Vagina (tissue), 2 donors: ENCODE data around the gene GPATCH11. TPM values are rescaled to one million over a fixed set of nuclear protein-coding genes. Genes with fewer than 3 reads are reported as not detected.
A peak's percentile ranks its signal among the peaks of the same experiment; 100 is the strongest.

Source experiments
- DNase-seq, 2 donors: peaks; one replicate each; pipeline ENCODE4 v3.0.0-alpha.2; 2017; ENCODE audit errors: extremely low spot score in 2 of 2
- H3K27ac ChIP-seq: fragments of 200-600 bp; sonication (generic); one replicate; pipeline ENCODE4 v1.5.1; 2019
- H3K27me3 ChIP-seq: fragments of 200-600 bp; sonication (generic); one replicate; pipeline ENCODE4 v1.5.1; 2019
- H3K36me3 ChIP-seq, 2 donors: fragments of 200-600 bp; sonication (generic); one replicate each; pipeline ENCODE4 v1.5.1; 2017 to 2019
- H3K4me1 ChIP-seq: fragments of 200-600 bp; sonication (generic); one replicate; pipeline ENCODE4 v1.5.1; 2019
- H3K4me3 ChIP-seq, 2 donors: fragments of 200-600 bp; sonication (generic); 1 replicate in 1 of 2; 2 replicates in 1 of 2; pipeline ENCODE4 v1.5.1; 2016 to 2019
- H3K9me3 ChIP-seq: fragments of 200-600 bp; sonication (generic); one replicate; pipeline ENCODE4 v1.5.1; 2019
- CTCF ChIP-seq, 3 experiments: fragments of 450-650 bp in 2 of 3; fragments of 200-600 bp in 1 of 3; sonication (generic) in 1 of 3; IDR thresholded peaks; one replicate each; pipeline ENCODE4 v1.5.1; 2017 to 2019; ENCODE audit warnings: antibody characterized with exemption in 3 of 3, mild to moderate bottlenecking in 2 of 3, moderate library complexity in 2 of 3
- POLR2A ChIP-seq, 2 donors: fragments of 450-650 bp; IDR thresholded peaks; one replicate each; pipeline ENCODE4 v1.6.1; 2017; ENCODE audit warnings: antibody characterized with exemption in 2 of 2, mild to moderate bottlenecking in 2 of 2, moderate library complexity in 2 of 2
- POLR2AphosphoS5 ChIP-seq, 2 donors: sonication (generic); formaldehyde crosslinking; IDR thresholded peaks; one replicate each; pipeline ENCODE4 v1.9.0; 2017; ENCODE audit warnings: antibody characterized with exemption in 2 of 2, mild to moderate bottlenecking in 2 of 2, low read depth in 1 of 2; ENCODE audit not compliant: insufficient read depth in 1 of 2
- intact Hi-C: fragments of 100-400 bp; cut with DNase I; formaldehyde crosslinking; loops from one replicate; pipeline ENCODE4 v1.15.1; 2023
- total RNA-seq: library from RNA; depleted of rRNA; stranded (reverse); fragments of >200 nt; gene quantifications from one replicate; pipeline ENCODE4 v1.2.3, GENCODE V29; 2016

The GPATCH11 gene
- total RNA-seq, 1 donor from 2014 or later, result 6.1 TPM

- intact Hi-C loops, result no loop called here
- DNase-seq, result no peak
- TF ChIP-seq CTCF (IDR thresholded peaks at IDR 0.05) (no peak), POLR2A (IDR thresholded peaks at IDR 0.05) (no peak), POLR2AphosphoS5 (IDR thresholded peaks at IDR 0.05; ENCODE audit: insufficient read depth in 1 of 2, low read depth in 1 of 2) (no peak)
- Histone ChIP-seq H3K9me3 (no peaks in the 10 kb centered on the region), H3K36me3 (peaks cover 0 to 47% of the 10 kb centered on the region in 2 donors), H3K4me3 (no peak overlapping the region), H3K27ac (no peak overlapping the region), H3K4me1 (no peaks in the 10 kb centered on the region), H3K27me3 (no peaks in the 10 kb centered on the region)
These were observed 13.4 kb upstream of the GPATCH11 start for GRCh38 chr2:37070931-37071330.

- intact Hi-C loops, result no loop called here
- Histone ChIP-seq H3K36me3 (peaks cover 0 to 17% of the 10 kb centered on the region in 2 donors), H3K27me3 (no peaks in the 10 kb centered on the region), H3K4me3 (no peak overlapping the region), H3K27ac (no peak overlapping the region), H3K4me1 (peaks cover 39% of the 10 kb centered on the region), H3K9me3 (no peaks in the 10 kb centered on the region)
- TF ChIP-seq POLR2A (IDR thresholded peaks at IDR 0.05) (no peak), POLR2AphosphoS5 (IDR thresholded peaks at IDR 0.05; ENCODE audit: insufficient read depth in 1 of 2, low read depth in 1 of 2) (no peak), CTCF (IDR thresholded peaks at IDR 0.05) (no peak)
- no peak for DNase-seq
These were observed 4.1 kb upstream of the GPATCH11 start for GRCh38 chr2:37080266-37080665.

GRCh38 chr2:37080689-37081088, 3.6 kb upstream of the GPATCH11 start:
- no peaks in the 10 kb centered on the region for H3K9me3 ChIP-seq
- H3K36me3 ChIP-seq, result peaks cover 0 to 14% of the 10 kb centered on the region in 2 donors
- peaks cover 44% of the 10 kb centered on the region for H3K4me1 ChIP-seq
- H3K27ac ChIP-seq, result no peak overlapping the region
- intact Hi-C loops, result no loop called here
- no peak overlapping the region for H3K4me3 ChIP-seq
- no peaks in the 10 kb centered on the region for H3K27me3 ChIP-seq
- TF ChIP-seq POLR2A (IDR thresholded peaks at IDR 0.05) (no peak), POLR2AphosphoS5 (IDR thresholded peaks at IDR 0.05; ENCODE audit: insufficient read depth in 1 of 2, low read depth in 1 of 2) (no peak), CTCF (IDR thresholded peaks at IDR 0.05) (no peak)
- DNase-seq, result no peak

GRCh38 chr2:37084797-37085196, 479 bp downstream of the GPATCH11 start:
- peaks cover 0 to 3% of the 10 kb centered on the region in 2 donors for H3K36me3 ChIP-seq
- H3K27me3 ChIP-seq, result no peaks in the 10 kb centered on the region
- no peaks in the 10 kb centered on the region for H3K9me3 ChIP-seq
- H3K4me1 ChIP-seq, result peaks cover 43% of the 10 kb centered on the region
- H3K4me3 ChIP-seq, result peak overlapping the region; percentile 82 to 86
- peak overlapping the region; percentile 58 for H3K27ac ChIP-seq
- no peak for DNase-seq
- TF ChIP-seq POLR2A (IDR thresholded peaks at IDR 0.05) (no peak), CTCF (IDR thresholded peaks at IDR 0.05) (no peak), POLR2AphosphoS5 (IDR thresholded peaks at IDR 0.05; ENCODE audit: insufficient read depth in 1 of 2, low read depth in 1 of 2) (no peak)
- intact Hi-C loops, result no loop called here

GRCh38 chr2:37085731-37086147, 1.4 kb downstream of the GPATCH11 start:
- H3K4me1 ChIP-seq, result peaks cover 34% of the 10 kb centered on the region
- H3K27ac ChIP-seq, result no peak overlapping the region
- H3K4me3 ChIP-seq, result no peak overlapping the region
- peaks cover 0 to 12% of the 10 kb centered on the region in 2 donors for H3K36me3 ChIP-seq
- DNase-seq, result no peak
- H3K9me3 ChIP-seq, result no peaks in the 10 kb centered on the region
- TF ChIP-seq CTCF (IDR thresholded peaks at IDR 0.05) (no peak), POLR2A (IDR thresholded peaks at IDR 0.05) (no peak), POLR2AphosphoS5 (IDR thresholded peaks at IDR 0.05; ENCODE audit: insufficient read depth in 1 of 2, low read depth in 1 of 2) (no peak)
- no peaks in the 10 kb centered on the region for H3K27me3 ChIP-seq
- intact Hi-C loops, result no loop called here
